B cell (primary cell): ENCODE results near the gene GALK1.

Experiments used
- EZH2 ChIP-seq: IDR thresholded peaks from 2 replicates; pipeline ENCODE4 v1.6.1; 2012; ENCODE audit warnings: borderline replicate concordance, low read depth, mild to moderate bottlenecking, moderate library complexity, low read length; ENCODE audit not compliant: insufficient read depth, poor library complexity, severe bottlenecking
- TF ChIP-seq, protein P1 (sequence below): fragments of 200-600 bp; IDR thresholded peaks from one replicate; pipeline ENCODE4 v1.8.0; 2022; ENCODE audit warnings: antibody characterized with exemption, mild to moderate bottlenecking

DNA sequence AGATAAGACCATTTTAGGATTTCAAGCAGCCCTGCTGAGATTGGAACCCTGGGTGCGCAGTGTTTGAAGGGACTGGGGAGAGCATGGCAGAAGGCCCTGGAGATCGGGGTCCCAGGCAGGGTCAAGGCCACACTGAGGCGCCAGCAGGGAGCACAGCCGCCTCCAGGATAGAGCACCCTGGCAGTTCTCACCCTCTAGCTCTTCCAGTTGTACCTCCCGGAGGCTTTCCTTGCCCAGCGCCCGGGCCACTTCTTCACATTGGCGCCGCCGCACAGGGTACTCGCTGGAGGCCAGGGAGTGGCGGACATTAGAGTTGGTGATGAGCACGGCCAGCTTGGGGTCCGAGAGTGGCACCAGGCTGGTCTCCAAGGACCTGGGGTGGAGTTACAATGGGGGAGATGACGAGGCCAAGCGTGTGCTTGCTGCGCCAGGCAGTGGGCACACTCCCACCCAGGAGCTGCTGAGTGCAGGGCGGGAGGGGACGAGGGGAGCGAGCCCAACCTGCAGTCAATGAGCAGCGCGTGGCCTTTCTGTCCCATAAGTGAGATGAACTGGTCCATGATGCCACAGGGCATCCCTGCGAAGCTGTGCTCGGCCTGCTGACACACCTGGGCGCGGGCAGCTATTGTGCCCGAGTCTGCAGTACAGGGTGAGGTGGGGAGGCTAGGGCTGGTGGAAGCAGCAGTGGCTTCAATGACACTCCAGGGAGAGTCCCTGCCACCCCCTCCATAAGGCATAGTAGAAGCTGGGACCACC, 2.3 kb downstream of the GALK1 start:
- TF ChIP-seq, protein P1, sequence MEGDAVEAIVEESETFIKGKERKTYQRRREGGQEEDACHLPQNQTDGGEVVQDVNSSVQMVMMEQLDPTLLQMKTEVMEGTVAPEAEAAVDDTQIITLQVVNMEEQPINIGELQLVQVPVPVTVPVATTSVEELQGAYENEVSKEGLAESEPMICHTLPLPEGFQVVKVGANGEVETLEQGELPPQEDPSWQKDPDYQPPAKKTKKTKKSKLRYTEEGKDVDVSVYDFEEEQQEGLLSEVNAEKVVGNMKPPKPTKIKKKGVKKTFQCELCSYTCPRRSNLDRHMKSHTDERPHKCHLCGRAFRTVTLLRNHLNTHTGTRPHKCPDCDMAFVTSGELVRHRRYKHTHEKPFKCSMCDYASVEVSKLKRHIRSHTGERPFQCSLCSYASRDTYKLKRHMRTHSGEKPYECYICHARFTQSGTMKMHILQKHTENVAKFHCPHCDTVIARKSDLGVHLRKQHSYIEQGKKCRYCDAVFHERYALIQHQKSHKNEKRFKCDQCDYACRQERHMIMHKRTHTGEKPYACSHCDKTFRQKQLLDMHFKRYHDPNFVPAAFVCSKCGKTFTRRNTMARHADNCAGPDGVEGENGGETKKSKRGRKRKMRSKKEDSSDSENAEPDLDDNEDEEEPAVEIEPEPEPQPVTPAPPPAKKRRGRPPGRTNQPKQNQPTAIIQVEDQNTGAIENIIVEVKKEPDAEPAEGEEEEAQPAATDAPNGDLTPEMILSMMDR = no peak
- no peak for TF ChIP-seq EZH2
